CD4-positive, alpha-beta T cell (primary cell): ENCODE measurements around the gene CACNA2D3. TPM values are rescaled to one million over a fixed set of nuclear protein-coding genes. Genes with fewer than 3 reads are reported as not detected.

Source experiments
- ATAC-seq: fragments of 200-7000 bp; cut with Tn5 transposase; one replicate; pipeline ENCODE4 v1.10.0; 2022; ENCODE audit warnings: mild to moderate bottlenecking; ENCODE audit not compliant: poor library complexity
- CTCF ChIA-PET: fragments of 350-600 bp; sonication (Branson Sonifier 250); formaldehyde crosslinking; loops from one replicate; lab custom pipeline; 2021; ENCODE audit warnings: antibody characterized with exemption, inconsistent platforms; lab: Charles Lee
- POLR2A ChIA-PET: fragments of 350-600 bp; sonication (Branson Sonifier 250); formaldehyde crosslinking; loops from one replicate; lab custom pipeline; 2021; ENCODE audit warnings: antibody characterized with exemption, inconsistent platforms; lab: Charles Lee
- DNase-seq, 14 experiments: peaks; one replicate each; pipeline ENCODE4 v3.0.0-alpha.2; 2013 to 2020; ENCODE audit warnings: mixed read lengths in 2 of 14
- H3K27ac ChIP-seq, 2 donors: one replicate each; pipeline versions ENCODE4 v1.5.1 to v1.7.0; 2013; ENCODE audit warnings: low read length in 2 of 2, low read depth in 1 of 2, mild to moderate bottlenecking in 1 of 2
- H3K27me3 ChIP-seq, 2 experiments: 1 replicate in 1 of 2; 2 replicates in 1 of 2; pipeline versions ENCODE4 v1.6.1 to v1.7.0; 2013; ENCODE audit warnings: low read length in 2 of 2, control low read depth in 1 of 2, mild to moderate bottlenecking in 1 of 2, moderate library complexity in 1 of 2; ENCODE audit not compliant: insufficient read depth in 2 of 2, control insufficient read depth in 1 of 2
- H3K36me3 ChIP-seq: one replicate; pipeline ENCODE4 v1.6.1; 2013; ENCODE audit warnings: low read length, control low read depth; ENCODE audit not compliant: insufficient read depth
- H3K4me1 ChIP-seq: one replicate; pipeline ENCODE4 v1.6.1; 2013; ENCODE audit warnings: low read length, control low read depth; ENCODE audit not compliant: insufficient read depth
- H3K4me3 ChIP-seq: one replicate; pipeline ENCODE4 v1.5.1; 2013; ENCODE audit warnings: mild to moderate bottlenecking, low read length, moderate library complexity
- H3K9me3 ChIP-seq, 2 experiments: 1 replicate in 1 of 2; 2 replicates in 1 of 2; pipeline versions ENCODE4 v1.6.1 to v1.7.0; 2013; ENCODE audit warnings: low read length in 2 of 2, mild to moderate bottlenecking in 2 of 2, control low read depth in 1 of 2, moderate library complexity in 1 of 2; ENCODE audit not compliant: control insufficient read depth in 1 of 2, insufficient read depth in 1 of 2
- H3K27ac Mint-ChIP-seq: one replicate; pipeline ENCODE4 v1.8.0; 2020; ENCODE audit warnings: mixed read lengths
- H3K27me3 Mint-ChIP-seq: one replicate; pipeline ENCODE4 v1.8.0; 2021; ENCODE audit warnings: mixed read lengths
- H3K36me3 Mint-ChIP-seq: one replicate; pipeline ENCODE4 v1.8.0; 2021; ENCODE audit warnings: low read depth, mixed read lengths
- H3K4me1 Mint-ChIP-seq: one replicate; pipeline ENCODE4 v1.8.0; 2021; ENCODE audit warnings: low read depth, mixed read lengths
- H3K4me3 Mint-ChIP-seq: one replicate; pipeline ENCODE4 v1.8.0; 2020; ENCODE audit warnings: mild to moderate bottlenecking, mixed read lengths
- H3K9me3 Mint-ChIP-seq: one replicate; pipeline ENCODE4 v1.8.0; 2020; ENCODE audit warnings: mixed read lengths
- CTCF ChIP-seq: fragments of 200-600 bp; IDR thresholded peaks from one replicate; pipeline ENCODE4 v1.8.0; 2022; ENCODE audit warnings: antibody characterized with exemption, mild to moderate bottlenecking
- intact Hi-C, 2 experiments: fragments of 100-400 bp; cut with DNase I in 1 of 2; cut with micrococcal nuclease in 1 of 2; formaldehyde crosslinking; loops; one replicate each; pipeline versions ENCODE4 v1.15.1 to v1.9.0; 2023 to 2025; cut with DNase I, micrococcal nuclease
- total RNA-seq, 174 experiments: library from RNA in 2 of 174; stranded (reverse) in 2 of 174; gene quantifications; one replicate each; pipeline ENCODE4 v1.2.3 and lab custom pipeline; 2021 to 2026

CACNA2D3 gene
- total RNA-seq, 2 experiments from 2014 or later, result 0.08 TPM; not detected in 1

GRCh38 chr3:54843352-54843751 lies 721.0 kb downstream of the CACNA2D3 start:
- Histone ChIP-seq H3K9me3 (no peaks in the 10 kb centered on the region), H3K4me3 (no peak overlapping the region), H3K27me3 (no peaks in the 10 kb centered on the region), H3K36me3 (no peaks in the 10 kb centered on the region), H3K27ac (no peak overlapping the region), H3K4me1 (no peaks in the 10 kb centered on the region)
- no peak overlapping the region for H3K4me3 Mint-ChIP-seq
- no peaks in the 10 kb centered on the region for H3K27me3 Mint-ChIP-seq
- H3K4me1 Mint-ChIP-seq, result no peaks in the 10 kb centered on the region
- H3K9me3 Mint-ChIP-seq, result no peaks in the 10 kb centered on the region
- intact Hi-C loops, result no loop called here
- DNase-seq (no peak), ATAC-seq (no peak)
- POLR2A ChIA-PET, result no interaction called here
- CTCF ChIA-PET, result no interaction called here
- no peaks in the 10 kb centered on the region for H3K36me3 Mint-ChIP-seq
- no peak for TF ChIP-seq CTCF
- no peak overlapping the region for H3K27ac Mint-ChIP-seq

GRCh38 chr3:54844211-54844610 lies 721.9 kb downstream of the CACNA2D3 start:
- Mint-ChIP-seq H3K27ac (no peak overlapping the region), H3K9me3 (no peaks in the 10 kb centered on the region), H3K36me3 (no peaks in the 10 kb centered on the region), H3K4me1 (no peaks in the 10 kb centered on the region), H3K4me3 (no peak overlapping the region), H3K27me3 (no peaks in the 10 kb centered on the region)
- intact Hi-C loops, result no loop called here
- TF ChIP-seq CTCF, result no peak
- Histone ChIP-seq H3K27ac (no peak overlapping the region), H3K4me3 (no peak overlapping the region), H3K36me3 (no peaks in the 10 kb centered on the region), H3K27me3 (no peaks in the 10 kb centered on the region), H3K4me1 (no peaks in the 10 kb centered on the region), H3K9me3 (no peaks in the 10 kb centered on the region)
- POLR2A ChIA-PET, result no interaction called here
- CTCF ChIA-PET, result no interaction called here
- ATAC-seq (no peak), DNase-seq (no peak)

GRCh38 chr3:54845011-54845410 lies 722.7 kb downstream of the CACNA2D3 start:
- Histone ChIP-seq H3K4me1 (no peaks in the 10 kb centered on the region), H3K27ac (no peak overlapping the region), H3K36me3 (no peaks in the 10 kb centered on the region), H3K27me3 (no peaks in the 10 kb centered on the region), H3K9me3 (no peaks in the 10 kb centered on the region), H3K4me3 (no peak overlapping the region)
- ChIA-PET POLR2A (no interaction called here), CTCF (no interaction called here)
- Mint-ChIP-seq H3K36me3 (no peaks in the 10 kb centered on the region), H3K27me3 (no peaks in the 10 kb centered on the region), H3K9me3 (no peaks in the 10 kb centered on the region), H3K27ac (no peak overlapping the region), H3K4me3 (no peak overlapping the region), H3K4me1 (no peaks in the 10 kb centered on the region)
- DNase-seq (no peak), ATAC-seq (no peak)
- no peak for TF ChIP-seq CTCF
- intact Hi-C loops, result no loop called here
